HepG2 (cell line): ENCODE measurements around the gene CPXM1. TPM values are rescaled to one million over a fixed set of nuclear protein-coding genes. Genes with fewer than 3 reads are reported as not detected.

Experiments
- ATAC-seq: fragments of 200-7000 bp; cut with Tn5 transposase; 3 replicates; pipeline ENCODE4 v1.9.1; 2020; ENCODE audit warnings: mild to moderate bottlenecking, moderate library complexity
- BruUV-seq: library from RNA; stranded (reverse); fragments of 400-500 nt; replicated peaks from 2 replicates; lab custom pipeline; 2021; lab: Mats Ljungman, UMichigan
- CTCF ChIA-PET: fragments of 300-600 bp; formaldehyde crosslinking; extraction: SDS; loops from one replicate; lab custom pipeline; 2021; ENCODE audit warnings: low total read pairs, inconsistent platforms, low intra/inter-chr PET ratio; lab: Yijun Ruan, JAX
- POLR2A ChIA-PET: fragments of 350-600 bp; sonication (Branson Sonifier 250); formaldehyde crosslinking; loops from one replicate; lab custom pipeline; 2020; ENCODE audit warnings: antibody characterized with exemption, inconsistent platforms; lab: Yijun Ruan, JAX
- DNase-seq: peaks from one replicate; pipeline ENCODE4 v3.0.0-alpha.2; 2015; ENCODE audit warnings: low spot score
- FAIRE-seq: peaks from 3 replicates; lab custom pipeline; 2011; peaks lifted over from hg19 to GRCh38; lab: Jason Lieb, UNC
- H2AFZ ChIP-seq: one replicate; pipeline ENCODE4 v1.6.1; 2011; ENCODE audit warnings: low read length, inconsistent platforms
- H3K27ac ChIP-seq: fragments of 300-600 bp; 3 replicates; pipeline ENCODE4 v1.8.0; 2011; ENCODE audit warnings: mixed run types, mild to moderate bottlenecking, mixed read lengths, low read length, inconsistent platforms; ENCODE audit not compliant: insufficient read depth; ENCODE audit errors: extremely low read length
- H3K27me3 ChIP-seq, 2 experiments: fragments of 200-600 bp in 1 of 2; 2 replicates in 1 of 2; 3 replicates in 1 of 2; pipeline versions ENCODE4 v1.6.0 to v1.8.0; 2011; ENCODE audit warnings: low read length in 2 of 2, mild to moderate bottlenecking in 2 of 2, moderate library complexity in 2 of 2, inconsistent platforms in 1 of 2; ENCODE audit not compliant: insufficient read depth in 2 of 2, control insufficient read depth in 1 of 2
- H3K36me3 ChIP-seq, 2 experiments: fragments of 200-600 bp in 1 of 2; replicated peaks in 1 of 2; 2 replicates in 1 of 2; 3 replicates in 1 of 2; pipeline versions ENCODE4 v1.5.1 to v1.8.0; 2011; ENCODE audit warnings: low read length in 2 of 2, inconsistent platforms in 1 of 2; ENCODE audit not compliant: insufficient read depth in 2 of 2, control insufficient read depth in 1 of 2
- H3K4me1 ChIP-seq: 2 replicates; pipeline ENCODE4 v1.5.1; 2012; ENCODE audit warnings: low read length, inconsistent platforms; ENCODE audit not compliant: insufficient read depth
- H3K4me2 ChIP-seq: 2 replicates; pipeline ENCODE4 v1.6.0; 2011; ENCODE audit warnings: low read depth, low read length, inconsistent platforms
- H3K4me3 ChIP-seq, 3 experiments: fragments of 200-600 bp in 1 of 3; sonication (generic), shearing (Covaris generic) in 1 of 3; replicated peaks in 1 of 3; 2 replicates each; pipeline ENCODE4 v1.5.1; 2011 to 2016; ENCODE audit warnings: low read length in 3 of 3, inconsistent platforms in 2 of 3, low read depth in 2 of 3, mild to moderate bottlenecking in 2 of 3, control low read depth in 1 of 3, mixed read lengths in 1 of 3; ENCODE audit not compliant: insufficient read depth in 1 of 3
- H3K79me2 ChIP-seq: one replicate; pipeline ENCODE4 v1.6.1; 2011; ENCODE audit warnings: low read length, inconsistent platforms; ENCODE audit not compliant: insufficient read depth
- H3K9ac ChIP-seq: 2 replicates; pipeline ENCODE4 v1.6.0; 2011; ENCODE audit warnings: mild to moderate bottlenecking, low read depth, low read length, inconsistent platforms; ENCODE audit not compliant: insufficient read depth
- H3K9me3 ChIP-seq: 2 replicates; pipeline ENCODE4 v1.5.1; 2012; ENCODE audit warnings: mild to moderate bottlenecking, low read length
- H4K20me1 ChIP-seq: 2 replicates; pipeline ENCODE4 v1.6.0; 2011; ENCODE audit warnings: inconsistent platforms, mild to moderate bottlenecking, low read length, moderate library complexity; ENCODE audit not compliant: insufficient read depth
- ARID4A ChIP-seq: sonication (generic); formaldehyde crosslinking; IDR thresholded peaks from 2 replicates; pipeline ENCODE4 v1.5.0; 2020; ENCODE audit warnings: mild to moderate bottlenecking, missing genetic modification reagents, borderline replicate concordance
- FOXA3 ChIP-seq: IDR thresholded peaks from 2 replicates; pipeline ENCODE4 v1.6.1; 2016; ENCODE audit warnings: missing genetic modification reagents, missing compliant biosample characterization
- MYC ChIP-seq: sonication (generic); formaldehyde crosslinking; IDR thresholded peaks from 2 replicates; pipeline ENCODE4 v1.9.0; 2021; ENCODE audit warnings: missing genetic modification reagents, borderline replicate concordance
- RARG ChIP-seq: sonication (generic); formaldehyde crosslinking; IDR thresholded peaks from 2 replicates; pipeline ENCODE4 v1.4.0; 2020; ENCODE audit warnings: low read depth, mild to moderate bottlenecking, missing genetic modification reagents
- TBP ChIP-seq: sonication (generic); formaldehyde crosslinking; IDR thresholded peaks from 2 replicates; pipeline ENCODE4 v1.5.0; 2020; ENCODE audit warnings: missing genetic modification reagents
- YEATS2 ChIP-seq: sonication (generic); formaldehyde crosslinking; IDR thresholded peaks from 2 replicates; pipeline ENCODE4 v1.4.0; 2020; ENCODE audit warnings: missing genetic modification reagents, borderline replicate concordance
- YEATS4 ChIP-seq: sonication (generic); formaldehyde crosslinking; IDR thresholded peaks from 2 replicates; pipeline ENCODE4 v1.4.0; 2020; ENCODE audit warnings: missing genetic modification reagents, borderline replicate concordance
- ZNF256 ChIP-seq: sonication (generic); formaldehyde crosslinking; conservative IDR thresholded peaks from 2 replicates; pipeline ENCODE4 v1.4.0; 2020; ENCODE audit warnings: missing genetic modification reagents
- WGBS: methylation state at CpG from one replicate; pipeline ENCODE4 v1.1.6; 2017; ENCODE audit warnings: low lambda C conversion rate; 5-methylcytosine and 5-hydroxymethylcytosine counted together
- in situ Hi-C: cut with HindIII; loops from 2 replicates; pipeline ENCODE4 v1.10.0; 2017; ENCODE audit warnings: low pct_unique_long_range_greater_than_20kb; ENCODE audit not compliant: extremely low pct_ligation_motif_present
- intact Hi-C: fragments of 100-400 bp; cut with micrococcal nuclease; formaldehyde crosslinking; loops from one replicate; pipeline ENCODE4 v1.10.0; 2022; ENCODE audit not compliant: unreplicated experiment
- polyA plus RNA-seq, 8 experiments: library from polyadenylated mRNA; depleted of rRNA in 3 of 8; stranded (reverse) in 7 of 8; unstranded in 1 of 8; fragments of >200 nt; fragmentation: Illumina TruSeq in 4 of 8; extraction: Trizol in 4 of 8; gene quantifications; 2 replicates each; pipeline versions ENCODE4 v1.2.1 to v1.2.3, GENCODE V29; 2011 to 2016; ENCODE audit warnings: low read depth in 4 of 8, missing spikeins in 1 of 8, mixed read lengths in 1 of 8; ENCODE audit not compliant: insufficient read depth in 1 of 8
- total RNA-seq, 5 experiments: library from RNA; depleted of rRNA; stranded (reverse); fragments of >200 nt; fragmentation: Illumina TruSeq; extraction: Trizol; gene quantifications; 2 replicates each; pipeline ENCODE4 v1.2.3, GENCODE V29; 2016; ENCODE audit warnings: low read depth in 1 of 5

Gene CPXM1
- total and polyA plus RNA-seq, 2 of the 13 experiments (the other 11 are each of a cell fraction or from before 2014, with no cell fraction given) = 0.07 TPM; not detected in 1

DNA sequence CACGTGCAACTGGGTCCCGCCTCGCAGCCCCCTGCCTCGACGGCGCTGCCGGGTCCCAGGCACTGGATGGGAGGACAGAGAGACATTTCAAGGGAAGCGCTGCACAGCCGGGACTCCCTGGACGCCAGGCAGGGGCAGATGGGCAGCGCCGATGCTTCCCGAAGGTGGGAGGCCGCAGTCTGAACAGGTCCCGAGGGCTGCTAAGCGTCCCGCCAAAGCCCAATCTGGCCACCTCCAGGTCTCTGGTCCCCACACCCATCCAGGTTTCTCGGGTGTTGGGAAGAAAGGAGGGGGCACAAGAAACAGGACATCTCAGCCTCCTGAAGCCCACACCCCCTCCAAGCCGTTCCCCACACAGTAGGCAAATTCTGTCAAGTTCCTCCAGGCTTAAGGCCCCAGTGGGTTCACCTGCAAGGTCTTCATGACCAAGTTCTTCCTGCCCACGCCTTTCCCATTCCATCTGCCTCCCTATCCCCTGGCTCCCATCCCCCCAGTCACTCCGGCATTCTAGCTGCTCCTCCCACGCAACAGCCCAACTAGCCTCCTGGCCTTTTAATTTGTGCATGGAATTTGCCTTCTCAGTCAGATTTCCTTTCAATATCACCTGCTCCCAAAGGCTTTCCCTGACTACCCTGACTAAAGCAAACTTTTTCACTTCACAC lies 5.4 kb upstream of the CPXM1 start (continued):
- TF ChIP-seq YEATS4 (CRISPR knock-in tag) = no peak
- no peak for TF ChIP-seq ZNF256
- TF ChIP-seq RARG = no peak

- Histone ChIP-seq H3K4me2 (no peak overlapping the region), H3K9me3 (no peaks in the 10 kb centered on the region), H3K4me1 (peaks cover 18% of the 10 kb centered on the region), H3K79me2 (no peaks in the 10 kb centered on the region), H4K20me1 (no peaks in the 10 kb centered on the region), H3K27me3 (peaks cover 5 to 76% of the 10 kb centered on the region in 2 experiments; a peak in 4 of 5 replicates), H3K27ac (no peak overlapping the region), H3K9ac (no peak overlapping the region), H3K36me3 (no peaks in the 10 kb centered on the region), H2AFZ (no peak overlapping the region), H3K4me3 (no peak overlapping the region)
- 0 out of 2 replicates have a peak, but pooled peaks have one; percentile 29 for TF ChIP-seq MYC
- TF ChIP-seq YEATS2 (CRISPR knock-in tag) = no peak
- no peak for TF ChIP-seq ARID4A (CRISPR knock-in tag)
- TF ChIP-seq FOXA3 (CRISPR knock-in tag) = no peak
- TF ChIP-seq TBP = no peak
- in situ Hi-C loops = no loop called here
- intact Hi-C loops = no loop called here
- CTCF ChIA-PET = no interaction called here
- POLR2A ChIA-PET = no interaction called here
- DNase-seq (no peak), FAIRE-seq (no peak), ATAC-seq (no peak; the same call in 2 of the 3 replicates)
- BruUV-seq = no TSS peak
- 55% methylated on average over 49 of the region's 49 CpGs for WGBS
Measured at GRCh38 chr20:2804852-2805688, 4.6 kb upstream of the CPXM1 start.
